Measurements from ENCODE around the gene BECN2.
A peak's percentile ranks its signal among the peaks of the same experiment; 100 is the strongest.
"Not testable (repeated sequence)": the region's sequence is repeated elsewhere in the genome, so short reads cannot be mapped to it uniquely, and the experiment has no call there.

Gene BECN2

DNA sequence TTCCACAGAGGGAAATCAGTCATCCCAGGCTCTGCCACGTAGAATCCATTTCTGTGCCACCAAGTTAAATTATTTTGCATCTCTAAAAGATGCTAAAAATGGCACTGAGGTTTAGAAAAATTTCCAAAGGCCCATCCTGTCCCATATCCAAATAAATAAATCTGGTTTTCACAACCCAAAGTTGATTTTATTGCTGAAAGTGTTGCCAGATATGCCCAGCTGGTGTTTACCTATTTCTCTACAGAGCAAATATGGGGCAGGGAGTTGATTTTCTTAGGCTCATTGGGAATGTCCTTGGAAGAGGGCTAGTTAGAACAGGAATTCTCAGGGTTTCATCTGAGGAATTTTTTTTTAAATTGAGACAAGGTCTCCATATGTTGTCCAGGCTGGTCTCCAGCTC is 22.4 kb downstream of the BECN2 start:
- no peak for DNase-seq

DNA sequence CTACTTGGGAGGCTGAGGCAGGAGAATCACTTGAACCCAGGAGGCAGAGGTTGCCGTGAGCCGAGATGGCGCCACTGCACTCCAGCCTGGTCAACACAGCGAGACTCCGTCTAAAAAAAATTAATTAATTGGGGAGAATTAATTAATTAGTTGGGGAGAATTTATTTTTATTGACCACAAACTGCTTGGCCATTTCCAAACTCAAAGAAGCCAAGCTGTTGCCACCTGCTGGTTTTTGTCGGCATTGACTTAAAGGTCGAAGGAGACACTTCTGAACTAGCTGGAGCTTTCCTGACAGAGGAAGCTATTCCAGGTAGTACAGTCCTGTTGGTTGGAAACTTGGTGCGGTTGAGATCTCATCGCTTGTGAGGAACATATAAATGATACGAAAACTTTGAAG is 28.2 kb downstream of the BECN2 start:
- peak; percentile 11 to 43 (median 13) for DNase-seq

DNA sequence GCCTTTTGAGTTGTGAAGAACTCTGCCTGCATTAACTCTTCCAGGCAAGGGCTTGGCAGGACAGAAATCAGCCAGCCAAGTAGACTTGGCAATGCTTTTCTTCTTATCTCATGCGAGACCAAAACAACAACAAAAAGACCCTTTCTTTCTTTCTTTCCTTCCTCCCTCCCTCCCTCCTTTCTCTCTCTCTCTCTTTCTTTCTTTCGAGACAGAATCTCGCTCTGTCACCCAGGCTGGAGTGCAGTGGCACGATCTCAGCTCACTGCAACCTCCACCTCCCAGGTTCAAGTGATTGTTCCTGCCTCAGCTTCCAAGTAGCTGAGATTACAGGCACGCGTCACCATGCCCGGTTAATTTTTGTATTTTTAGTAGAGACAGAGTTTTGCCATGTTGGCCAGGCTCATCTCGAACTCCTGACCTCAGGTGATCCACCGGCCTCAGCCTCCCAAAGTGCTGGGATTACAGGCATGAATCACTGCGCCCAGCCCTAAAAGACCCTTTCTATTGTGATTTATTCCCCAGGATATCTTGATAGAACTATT is 30.9 kb downstream of the BECN2 start:
- DNase-seq = not testable (repeated sequence)

DNA sequence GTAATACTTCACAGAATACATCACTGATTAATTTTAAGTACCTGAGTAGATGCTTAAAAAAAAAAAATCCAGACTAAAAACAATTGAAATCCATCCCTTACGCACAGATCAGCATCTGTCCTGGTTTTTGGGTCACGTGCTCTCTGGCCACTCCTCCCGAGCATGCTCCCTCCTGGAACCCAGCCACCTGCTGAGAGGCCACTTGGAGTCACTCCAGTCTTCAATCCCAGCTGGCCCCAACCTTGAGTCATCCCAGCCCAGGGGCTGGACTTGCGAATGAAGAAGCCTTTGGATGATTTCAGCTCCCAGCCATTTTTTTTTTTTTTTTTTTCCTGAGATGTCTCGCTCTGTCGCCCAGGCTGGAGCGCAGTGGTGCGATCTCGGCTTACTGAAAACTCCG is 32.5 kb downstream of the BECN2 start:
- peak in 2 of 3 experiments; percentile 3 to 54 for DNase-seq

DNA sequence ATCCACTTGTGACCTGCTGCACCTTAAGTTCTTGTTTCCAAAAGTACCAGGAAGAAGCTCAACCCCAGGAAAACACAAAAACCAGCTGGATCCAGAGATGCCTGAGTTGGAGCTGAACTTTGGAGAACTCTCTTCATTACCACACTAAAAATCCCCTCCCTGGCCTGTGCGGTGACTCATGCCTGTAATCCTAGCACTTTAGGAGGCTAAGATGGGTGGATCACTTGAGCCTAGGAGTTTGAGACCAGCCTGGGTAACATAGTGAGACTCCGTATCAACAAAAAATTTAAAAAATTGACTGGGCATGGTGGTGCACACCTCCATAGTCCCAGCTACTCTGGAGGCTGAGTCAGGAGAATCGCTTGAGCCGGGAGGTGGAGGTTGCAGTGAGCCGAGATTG is 35.2 kb downstream of the BECN2 start:
- no peak for DNase-seq

DNA sequence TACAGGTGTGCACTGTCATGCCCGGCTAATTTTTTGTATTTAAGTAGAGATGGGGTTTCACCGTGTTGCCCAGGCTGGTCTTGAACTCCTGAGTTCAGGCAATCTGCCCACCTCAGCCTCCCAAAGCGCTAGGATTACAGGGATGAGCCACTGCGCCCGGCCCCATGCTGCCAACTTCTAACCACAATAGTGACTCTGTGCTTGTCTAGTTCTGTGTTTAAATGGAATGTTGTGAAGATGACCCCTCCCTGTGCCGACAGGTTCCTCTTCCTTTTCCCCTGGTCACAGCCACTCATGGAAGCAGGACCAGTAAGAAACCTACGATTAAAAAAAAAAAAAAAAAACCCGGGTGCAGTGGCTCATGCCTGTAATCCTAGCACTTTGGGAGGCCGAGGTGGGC is 36.6 kb downstream of the BECN2 start:
- DNase-seq = no peak

DNA sequence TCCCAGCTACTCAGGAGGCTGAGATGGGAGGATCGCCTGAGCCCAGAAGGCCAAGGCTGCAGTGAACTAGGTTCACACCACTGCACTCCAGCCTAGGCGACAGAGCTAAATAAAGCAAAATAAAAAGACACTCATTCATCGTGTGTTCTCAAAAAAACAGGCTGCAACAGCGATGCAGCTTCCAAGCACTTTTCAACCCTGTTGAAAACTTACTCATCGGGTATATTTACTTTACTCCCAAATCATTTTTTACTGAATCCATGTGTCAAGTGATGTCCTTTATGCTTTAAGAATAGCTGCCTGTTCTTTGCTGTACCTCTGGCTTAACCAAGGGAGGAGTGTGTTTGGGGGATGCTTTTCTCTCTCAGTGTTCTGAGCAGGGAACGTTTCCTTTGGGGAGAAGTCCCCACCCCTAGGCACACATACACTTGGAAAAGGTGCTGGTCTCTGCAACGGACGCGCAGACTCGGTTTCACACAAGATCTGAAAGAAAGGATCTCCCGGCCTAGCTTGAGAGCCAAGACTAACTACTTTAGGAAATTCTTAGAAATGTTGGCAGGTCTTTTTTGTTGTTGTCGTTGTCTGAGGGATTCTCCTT is 39.9 kb downstream of the BECN2 start:
- no peak for DNase-seq

DNA sequence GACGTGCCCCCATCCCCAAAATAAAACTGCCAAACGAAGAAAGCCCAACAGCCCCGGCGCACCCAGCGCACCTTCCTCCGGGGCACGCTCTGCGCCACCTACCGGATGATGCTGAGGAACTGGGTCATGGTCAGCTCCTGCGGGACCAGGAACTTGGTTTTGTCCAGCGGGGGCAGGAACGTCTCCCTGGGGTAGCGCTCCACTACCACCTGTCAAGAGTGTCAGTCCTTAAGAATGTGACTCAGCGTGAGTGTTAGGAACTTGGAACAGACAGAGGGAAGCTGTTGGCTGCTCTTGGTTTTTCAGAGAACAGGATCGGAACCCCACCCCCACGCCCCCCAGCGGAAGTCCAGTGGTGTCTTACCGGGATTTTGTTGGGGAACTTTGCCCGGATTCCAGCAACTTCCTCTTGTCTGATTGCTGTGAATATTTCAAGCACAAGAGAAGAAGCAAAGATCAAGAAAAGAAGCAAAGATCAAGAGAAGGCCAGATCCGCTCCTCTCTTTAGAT is 40.9 kb downstream of the BECN2 start:
- DNase-seq = peak in 2 of 3 experiments; percentile 13 to 17

DNA sequence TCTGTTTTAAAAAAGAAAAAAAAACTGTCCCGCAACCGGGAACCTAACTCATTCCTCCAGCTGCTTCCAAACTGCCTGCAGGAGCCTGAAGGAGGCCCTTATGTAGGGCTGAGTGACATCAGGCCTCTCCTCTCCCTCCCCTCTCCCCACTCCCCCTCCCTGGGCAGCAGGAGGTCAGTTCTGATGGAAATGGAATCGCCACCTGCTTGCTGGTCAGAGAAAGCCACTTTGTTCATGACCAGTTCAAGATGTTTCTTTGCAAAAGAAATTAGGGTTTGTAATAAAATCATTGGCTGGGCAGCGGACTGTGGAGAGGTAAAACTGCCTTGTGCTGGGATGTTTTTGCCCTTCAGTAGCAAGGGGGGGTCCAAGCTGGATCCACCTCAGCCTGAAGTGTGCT is 41.5 kb downstream of the BECN2 start, which contains the start of gene MAP1LC3C:
MAP1LC3C (minus strand) TSS at position 73 of the 400 bp plus-strand sequence. CDS start 90 bp downstream, outside the sequence.
- DNase-seq = peak in 1 of 3 experiments; percentile 30

DNA sequence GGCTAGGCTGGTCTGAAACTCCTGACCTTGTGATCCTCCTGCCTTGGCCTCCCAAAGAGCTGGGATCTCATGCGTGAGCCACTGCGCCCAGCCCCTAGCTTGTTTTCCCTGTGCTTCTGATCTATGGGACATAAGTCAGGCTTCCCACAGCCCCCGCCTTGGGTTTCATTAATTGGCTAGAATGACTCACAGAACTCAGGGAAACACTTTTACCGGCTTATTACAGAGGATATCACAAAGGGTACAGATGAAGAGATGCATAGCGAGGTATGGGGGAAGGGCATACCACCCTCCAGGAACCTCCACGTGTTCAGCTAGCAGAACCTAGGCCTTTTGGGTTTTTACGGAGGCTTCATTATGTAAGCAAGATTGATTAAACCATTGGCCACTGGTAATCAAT is 42.9 kb downstream of the BECN2 start:
- DNase-seq = no peak

DNA sequence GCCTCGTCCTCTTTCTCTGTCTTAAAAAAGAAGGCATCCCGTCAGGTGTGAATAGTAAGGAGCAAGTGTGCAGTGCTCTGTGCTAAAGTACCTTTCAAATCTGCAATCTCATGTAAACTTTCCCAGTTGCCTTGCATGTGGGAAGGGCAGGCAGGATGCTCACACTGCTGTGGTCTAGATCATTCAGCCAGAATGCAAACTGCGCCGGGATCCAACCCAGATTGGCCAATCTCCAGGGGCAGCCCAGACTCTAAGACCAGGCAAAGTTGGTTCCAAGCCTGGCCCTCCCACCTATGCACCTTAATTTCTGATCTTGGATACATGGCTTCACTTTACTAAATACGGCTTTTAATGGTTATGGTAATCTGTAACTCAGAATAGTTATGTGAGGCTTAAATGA is 44.5 kb downstream of the BECN2 start:
- DNase-seq = peak in 1 of 3 experiments; percentile 35

DNA sequence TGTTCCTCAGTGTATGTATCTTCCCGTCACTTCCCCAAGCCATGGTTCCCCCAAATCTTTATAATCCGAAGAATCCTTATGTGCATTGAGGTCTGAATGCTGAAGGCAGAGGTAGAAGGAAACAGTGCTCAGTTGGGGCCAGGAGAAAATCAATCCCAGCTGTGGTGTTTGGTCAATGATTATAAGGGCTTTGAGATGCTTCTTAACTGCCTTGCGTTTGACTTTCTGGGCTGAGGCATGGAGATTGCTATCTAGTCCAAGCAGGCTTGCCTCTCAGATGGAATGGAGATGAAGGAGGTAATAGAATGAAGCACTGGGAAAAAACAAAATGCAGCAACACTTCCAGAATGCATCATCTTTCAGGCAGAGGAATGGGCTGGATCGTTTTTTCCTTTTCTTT is 44.9 kb downstream of the BECN2 start:
- no peak for DNase-seq

DNA sequence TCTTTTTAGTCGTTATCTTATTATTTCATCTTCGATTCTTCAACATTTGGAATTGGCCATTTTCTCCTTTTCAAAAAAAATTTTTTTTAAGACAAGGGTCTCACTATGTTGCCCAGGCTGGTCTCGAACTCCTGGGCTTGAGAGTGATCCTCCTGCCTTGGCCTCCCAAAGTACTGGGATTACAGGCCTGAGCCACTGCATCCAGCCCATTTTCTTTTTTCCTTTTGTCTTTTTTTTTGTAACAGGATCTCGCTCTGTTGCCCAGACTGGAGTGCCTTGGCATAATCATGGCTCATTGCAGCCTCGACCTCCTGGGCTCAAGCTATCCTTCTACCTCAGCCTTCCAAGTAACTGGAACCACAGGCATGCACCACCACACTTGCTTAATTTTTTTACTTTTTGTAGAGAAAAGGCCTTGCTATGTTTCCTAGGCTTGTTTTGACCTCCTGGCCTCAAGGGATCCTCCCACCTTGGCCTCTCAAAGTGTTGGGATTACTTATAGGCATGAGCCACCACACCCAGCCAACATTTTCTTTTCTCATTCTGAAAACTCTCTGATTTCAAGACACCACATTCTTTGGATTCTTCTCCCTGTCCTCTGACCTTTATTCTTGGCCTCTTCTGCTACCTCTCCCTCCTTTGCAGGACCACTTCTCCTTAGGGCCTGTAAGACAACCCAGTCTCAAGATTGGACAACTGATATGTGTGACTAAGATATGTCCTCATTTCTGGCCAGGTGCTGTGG is 47.4 kb downstream of the BECN2 start:
- DNase-seq = no peak

DNA sequence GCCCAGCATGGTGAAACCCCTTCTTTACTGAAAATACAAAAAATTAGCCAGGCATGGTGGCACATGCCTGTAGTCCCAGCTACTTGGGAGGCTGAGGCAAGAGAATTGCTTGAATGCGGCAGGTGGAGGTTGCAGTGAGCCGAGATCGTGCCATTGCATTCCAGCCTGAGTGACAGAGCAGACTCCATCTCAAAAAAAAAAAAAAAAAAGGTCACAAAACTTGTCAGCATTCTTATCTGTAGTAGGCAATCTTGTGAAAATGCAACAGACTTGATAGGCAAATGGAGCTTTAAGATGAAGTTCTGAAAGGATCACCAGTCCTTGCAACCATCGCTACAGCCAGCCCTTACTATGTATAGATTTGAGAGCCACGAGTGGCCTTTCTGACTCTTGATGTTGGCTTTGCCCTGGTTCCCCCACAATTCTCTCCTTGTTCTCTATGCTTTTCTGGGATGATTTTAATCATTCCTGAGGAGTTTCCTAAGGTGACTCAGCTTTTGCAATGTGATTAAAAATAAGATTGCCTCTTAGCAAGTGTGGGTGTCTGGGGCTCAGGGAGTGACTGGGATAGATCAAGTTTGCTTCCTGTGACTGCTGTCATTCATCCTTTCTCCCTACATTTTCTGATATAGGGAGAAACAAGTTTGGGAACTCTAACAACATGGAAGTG is 48.4 kb downstream of the BECN2 start:
- no peak for DNase-seq

DNA sequence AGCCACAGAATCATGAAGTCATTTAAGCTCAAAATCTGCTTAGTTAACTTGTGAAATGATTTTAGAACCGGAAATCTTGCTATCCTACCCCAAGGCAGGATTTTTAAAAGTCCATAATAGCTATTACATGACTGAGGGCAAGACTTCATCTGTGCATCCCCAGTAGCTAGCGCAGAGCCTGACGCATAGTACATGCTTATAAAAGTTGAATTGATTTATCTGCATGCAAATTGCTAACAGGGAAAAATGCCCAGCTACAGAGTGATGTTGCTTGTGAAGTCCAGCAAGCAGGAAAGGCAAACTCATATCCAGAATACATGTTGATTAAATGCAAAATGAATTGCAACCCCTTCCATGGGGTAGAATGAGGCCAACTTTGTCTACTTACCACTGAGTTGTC is 49.4 kb downstream of the BECN2 start:
- DNase-seq = no peak
